RWPE2 (cell line): ENCODE measurements around the gene ERBB4.

Experiments
- ATAC-seq: fragments of 200-7000 bp; cut with Tn5 transposase; 3 replicates; pipeline ENCODE4 v1.9.1; 2021; ENCODE audit warnings: low read depth
- DNase-seq: peaks from one replicate; pipeline ENCODE4 v3.0.0-alpha.2; 2020; ENCODE audit warnings: low spot score
- H3K27ac ChIP-seq: fragments of 450-650 bp; 2 replicates; pipeline ENCODE4 v1.5.1; 2017; ENCODE audit warnings: mild to moderate bottlenecking; ENCODE audit not compliant: poor library complexity, severe bottlenecking
- H3K27me3 ChIP-seq: fragments of 250-450 bp; sonication (Bioruptor Pico); 2 replicates; pipeline ENCODE4 v1.5.1; 2021; ENCODE audit warnings: mild to moderate bottlenecking, moderate library complexity; ENCODE audit not compliant: insufficient read depth, poor library complexity, severe bottlenecking
- H3K36me3 ChIP-seq: fragments of 250-450 bp; sonication (Bioruptor Pico); 2 replicates; pipeline ENCODE4 v1.5.1; 2020; ENCODE audit warnings: low read depth, mild to moderate bottlenecking, moderate library complexity
- H3K4me1 ChIP-seq: fragments of 250-450 bp; sonication (Bioruptor Pico); 2 replicates; pipeline ENCODE4 v1.5.1; 2021; ENCODE audit warnings: mild to moderate bottlenecking, moderate library complexity; ENCODE audit not compliant: insufficient read depth, poor library complexity, severe bottlenecking
- H3K4me3 ChIP-seq: fragments of 250-450 bp; sonication (Bioruptor Pico); 2 replicates; pipeline ENCODE4 v1.5.1; 2021; ENCODE audit warnings: mild to moderate bottlenecking, moderate library complexity; ENCODE audit not compliant: severe bottlenecking
- H3K9me3 ChIP-seq: fragments of 250-450 bp; sonication (Bioruptor Pico); 2 replicates; pipeline ENCODE4 v1.5.1; 2021; ENCODE audit warnings: mild to moderate bottlenecking, moderate library complexity; ENCODE audit not compliant: severe bottlenecking
- CTCF ChIP-seq: fragments of 450-650 bp; IDR thresholded peaks from one replicate; pipeline ENCODE4 v1.5.1; 2017; ENCODE audit warnings: mild to moderate bottlenecking, moderate library complexity; ENCODE audit not compliant: poor library complexity, severe bottlenecking

Gene ERBB4

GRCh38 chr2:211846036-211846400 is 692.6 kb downstream of the ERBB4 start:
- Histone ChIP-seq H3K4me1 (no peaks in the 10 kb centered on the region), H3K27ac (no peak overlapping the region), H3K36me3 (no peaks in the 10 kb centered on the region), H3K4me3 (no peak overlapping the region), H3K9me3 (no peaks in the 10 kb centered on the region), H3K27me3 (no peaks in the 10 kb centered on the region)
- DNase-seq (no peak), ATAC-seq (no peak)
- TF ChIP-seq CTCF: no peak

- H3K4me3 ChIP-seq: no peak overlapping the region
- H3K36me3 ChIP-seq: no peaks in the 10 kb centered on the region
- H3K4me1 ChIP-seq: no peaks in the 10 kb centered on the region
- DNase-seq (no peak), ATAC-seq (no peak)
- H3K27me3 ChIP-seq: no peaks in the 10 kb centered on the region
- TF ChIP-seq CTCF: no peak
- H3K27ac ChIP-seq: no peak overlapping the region
- no peaks in the 10 kb centered on the region for H3K9me3 ChIP-seq
These were observed 693.1 kb downstream of the ERBB4 start for GRCh38 chr2:211845338-211846035.

- DNase-seq (no peak), ATAC-seq (peak; percentile 57)
- no peaks in the 10 kb centered on the region for H3K9me3 ChIP-seq
- H3K36me3 ChIP-seq: no peaks in the 10 kb centered on the region
- TF ChIP-seq CTCF: no peak
- no peaks in the 10 kb centered on the region for H3K27me3 ChIP-seq
- H3K27ac ChIP-seq: no peak overlapping the region
- no peaks in the 10 kb centered on the region for H3K4me1 ChIP-seq
- no peak overlapping the region for H3K4me3 ChIP-seq
These were observed 700.9 kb downstream of the ERBB4 start for GRCh38 chr2:211837706-211838105.

- ATAC-seq (no peak), DNase-seq (no peak)
- TF ChIP-seq CTCF: no peak
- H3K36me3 ChIP-seq: no peaks in the 10 kb centered on the region
- H3K4me1 ChIP-seq: no peaks in the 10 kb centered on the region
- no peak overlapping the region for H3K4me3 ChIP-seq
- no peaks in the 10 kb centered on the region for H3K9me3 ChIP-seq
- H3K27ac ChIP-seq: no peak overlapping the region
- H3K27me3 ChIP-seq: no peaks in the 10 kb centered on the region
These were observed 701.4 kb downstream of the ERBB4 start for GRCh38 chr2:211837206-211837605.

GRCh38 chr2:211836409-211836808 is 702.2 kb downstream of the ERBB4 start:
- no peak overlapping the region for H3K27ac ChIP-seq
- no peaks in the 10 kb centered on the region for H3K4me1 ChIP-seq
- peak; percentile 42; the same call in 1 of the 3 replicates for ATAC-seq
- H3K9me3 ChIP-seq: no peaks in the 10 kb centered on the region
- no peaks in the 10 kb centered on the region for H3K27me3 ChIP-seq
- no peak overlapping the region for H3K4me3 ChIP-seq
- TF ChIP-seq CTCF: no peak
- no peak for DNase-seq
- H3K36me3 ChIP-seq: no peaks in the 10 kb centered on the region
